ENCODE data around the gene MT1M.

Gene MT1M

DNA sequence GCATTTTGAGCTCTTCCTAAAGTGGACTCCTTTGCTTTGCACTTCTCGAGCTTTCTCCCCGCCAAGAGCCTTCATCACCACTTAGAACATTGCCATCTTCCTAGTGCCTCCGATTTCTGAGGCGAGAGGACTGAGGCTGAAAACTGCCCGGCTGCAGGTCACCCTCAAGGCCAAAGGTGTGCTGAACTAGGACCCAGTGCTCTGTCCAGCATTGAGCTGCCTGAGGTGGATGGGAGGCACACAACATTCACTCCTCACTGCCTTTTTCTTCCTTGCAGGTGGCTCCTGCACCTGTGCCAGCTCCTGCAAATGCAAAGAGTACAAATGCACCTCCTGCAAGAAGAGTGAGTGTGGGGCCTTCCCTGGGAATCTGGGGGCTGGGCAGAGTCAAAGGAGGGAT is 11.4 kb downstream of the MT1M start:
- no peak for TF ChIP-seq CTCF (IDR thresholded peaks at IDR 0.05; ENCODE audit: borderline replicate concordance, insufficient read depth, low read depth, low read length)
- no peak overlapping the region for H3K4me3 ChIP-seq (ENCODE audit: low read depth, low read length)

GRCh38 chr16:56645311-56645710 is 12.9 kb downstream of the MT1M start:
- no peak for TF ChIP-seq CTCF (IDR thresholded peaks at IDR 0.05; ENCODE audit: borderline replicate concordance, insufficient read depth, low read depth, low read length)
- H3K4me3 ChIP-seq (ENCODE audit: low read depth, low read length): no peak overlapping the region

DNA sequence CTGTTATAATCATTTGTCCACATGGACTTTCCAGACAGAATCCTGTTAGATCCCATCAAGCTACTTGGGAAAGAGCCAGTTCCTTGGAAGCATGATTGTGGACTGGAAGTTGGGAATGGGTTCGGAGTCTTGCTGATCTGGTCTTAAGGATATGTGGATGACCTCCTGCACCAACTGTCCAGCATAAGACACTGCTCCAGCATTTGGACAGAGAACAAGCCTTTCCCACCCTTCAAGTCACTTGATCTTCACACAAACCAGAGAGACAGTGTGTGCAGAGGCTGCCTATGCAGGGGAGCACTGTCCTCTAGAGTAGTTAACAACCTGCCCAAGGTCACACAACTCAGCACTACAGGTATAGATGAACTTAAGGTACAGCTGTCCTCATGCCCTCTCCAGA is 13.4 kb downstream of the MT1M start:
- H3K4me3 ChIP-seq (ENCODE audit: low read depth, low read length): no peak overlapping the region
- TF ChIP-seq CTCF (IDR thresholded peaks at IDR 0.05; ENCODE audit: borderline replicate concordance, insufficient read depth, low read depth, low read length): no peak

DNA sequence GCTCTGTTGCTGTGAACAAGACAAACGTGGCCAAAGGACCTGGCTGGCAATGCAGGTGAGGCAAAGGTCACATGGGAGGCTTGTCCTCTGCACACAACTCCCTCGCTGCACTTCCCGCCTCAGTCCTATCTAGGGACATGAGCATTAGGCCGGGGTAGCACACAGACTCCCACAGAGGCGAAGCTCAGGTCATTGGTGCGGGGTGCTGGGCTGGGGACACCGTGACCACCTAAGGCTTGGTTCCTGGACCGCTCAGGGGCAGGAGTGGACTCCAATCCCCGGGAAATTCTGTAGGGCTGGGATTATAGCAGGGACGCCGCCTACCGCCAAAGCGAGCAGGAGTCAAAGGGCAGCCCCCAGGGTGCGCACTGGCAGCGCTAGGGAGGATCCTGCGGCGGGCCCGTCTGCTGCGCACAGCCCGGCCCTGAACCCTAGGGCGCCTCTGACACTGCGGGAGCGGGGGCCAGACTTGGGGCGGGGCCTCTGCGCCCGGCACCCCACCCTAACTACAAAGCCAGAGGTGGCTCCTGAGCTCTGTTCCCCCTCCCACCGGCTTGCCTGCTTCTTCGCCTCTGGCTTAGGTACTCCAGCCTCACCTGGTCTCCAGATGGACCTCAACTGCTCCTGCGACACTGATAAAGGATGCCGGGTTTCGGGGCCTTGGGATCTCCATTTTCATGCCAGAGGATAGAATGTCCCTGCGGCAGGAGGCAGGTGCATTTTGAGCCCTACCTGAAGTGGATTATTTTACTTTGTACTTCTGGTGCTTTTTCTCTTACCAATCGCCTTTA is 15.4 kb downstream of the MT1M start:
- H3K4me3 ChIP-seq (ENCODE audit: low read depth, low read length): no peak overlapping the region
- no peak for TF ChIP-seq CTCF (IDR thresholded peaks at IDR 0.05; ENCODE audit: borderline replicate concordance, insufficient read depth, low read depth, low read length)

DNA sequence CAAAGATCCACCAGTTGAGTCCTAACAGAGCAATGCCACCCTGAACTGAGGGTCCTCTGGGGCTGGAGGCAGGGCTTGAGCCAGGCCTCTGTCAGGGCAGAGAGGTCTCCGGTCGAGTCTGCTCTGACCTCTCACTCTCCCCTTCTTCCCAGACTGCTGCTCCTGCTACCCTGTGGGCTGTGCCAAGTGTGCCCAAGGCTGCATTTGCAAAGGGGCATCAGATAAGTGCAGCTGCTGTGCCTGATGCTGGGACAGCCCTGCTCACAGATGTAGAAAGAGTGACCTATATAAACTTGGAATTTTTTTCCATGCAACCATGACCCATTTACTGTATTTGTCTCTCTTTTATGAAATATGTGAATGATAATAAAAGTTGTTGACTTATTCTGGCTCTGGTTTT is 16.8 kb downstream of the MT1M start:
- H3K4me3 ChIP-seq (ENCODE audit: low read depth, low read length): no peak overlapping the region
- TF ChIP-seq CTCF (IDR thresholded peaks at IDR 0.05; ENCODE audit: borderline replicate concordance, insufficient read depth, low read depth, low read length): no peak

DNA sequence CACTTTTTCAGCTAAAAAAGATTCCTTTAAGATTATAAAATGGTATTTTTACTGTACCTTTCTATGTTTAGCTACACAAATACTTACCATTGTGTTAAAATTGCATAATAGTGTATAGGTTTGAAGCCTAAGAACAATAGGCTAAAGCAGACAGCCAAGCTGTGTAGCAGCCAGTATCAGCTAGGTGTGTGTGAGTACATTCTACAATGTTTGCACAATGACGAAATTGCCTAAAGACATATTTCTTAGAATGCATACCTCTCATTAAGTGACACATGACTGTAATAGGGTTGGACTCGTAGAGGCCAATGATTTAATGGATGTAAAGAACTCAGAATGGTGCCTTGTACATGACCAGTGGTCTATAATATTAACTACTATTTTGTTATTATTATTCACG is 17.4 kb downstream of the MT1M start:
- no peak overlapping the region for H3K4me3 ChIP-seq (ENCODE audit: low read depth, low read length)
- no peak for TF ChIP-seq CTCF (IDR thresholded peaks at IDR 0.05; ENCODE audit: borderline replicate concordance, insufficient read depth, low read depth, low read length)

- TF ChIP-seq CTCF (IDR thresholded peaks at IDR 0.05; ENCODE audit: borderline replicate concordance, insufficient read depth, low read depth, low read length): no peak
Measured at GRCh38 chr16:56651586-56651985, 19.1 kb downstream of the MT1M start, which contains the start of gene MT1B. Gene MT1B (plus strand): TSS chr16:56651886. CDS start chr16:56651954, 68 bp downstream.

More at GRCh38 chr16:56651586-56651985, 19.1 kb downstream of the MT1M start, which contains the start of gene MT1B:
- H3K4me3 ChIP-seq (ENCODE audit: low read depth, low read length): no peak within 1 kb of the TSS

Data from GM12875 (cell line).